SK-N-DZ (cell line): ENCODE data around the gene SLC4A9.
A peak's percentile ranks its signal among the peaks of the same experiment; 100 is the strongest.
"Not testable (repeated sequence)": the region's sequence is repeated elsewhere in the genome, so short reads cannot be mapped to it uniquely, and the experiment has no call there.

ENCODE experiments used
- DNase-seq: peaks from one replicate; pipeline ENCODE4 v3.0.0-alpha.2; 2015; ENCODE audit warnings: low spot score

SLC4A9 gene

DNA sequence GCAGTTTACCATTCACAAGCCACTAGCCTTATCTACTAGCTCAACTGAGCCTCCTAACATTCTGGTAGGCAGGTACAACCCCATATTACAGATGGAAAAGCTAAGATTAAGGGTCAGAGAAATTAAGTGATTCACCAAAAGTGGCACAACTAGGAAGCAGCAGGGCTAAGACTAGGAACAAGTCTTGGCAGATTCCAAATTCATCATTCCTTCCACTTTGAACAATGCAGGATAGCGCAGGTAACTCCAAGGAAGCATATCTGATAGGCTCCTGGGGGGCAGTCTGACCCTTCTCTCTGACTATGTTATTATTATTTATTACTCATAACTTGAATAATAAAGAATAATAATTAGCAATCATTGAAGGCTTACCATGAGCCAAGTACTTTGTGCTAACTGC, 22.1 kb upstream of the SLC4A9 start:
- DNase-seq, result no peak

DNA sequence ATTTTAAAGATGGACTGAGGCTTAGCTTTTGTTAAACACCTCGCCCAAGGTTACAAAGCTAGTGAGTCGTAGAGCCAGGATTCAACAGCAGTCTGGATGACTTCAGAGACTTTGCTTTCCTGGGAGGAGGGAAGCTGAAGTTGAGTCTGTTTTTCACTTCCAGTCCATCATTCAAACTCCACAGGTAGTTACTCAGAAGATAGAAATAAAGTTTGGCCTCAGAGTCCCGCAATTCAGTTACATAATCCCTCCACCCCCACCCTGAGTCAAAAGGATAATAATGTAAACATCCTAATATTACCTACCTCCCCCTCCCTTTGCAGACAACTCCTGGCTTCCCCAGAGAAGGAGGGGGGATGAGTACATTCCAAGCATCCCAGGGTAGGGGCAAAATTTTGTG, 21.7 kb upstream of the SLC4A9 start:
- DNase-seq, result no peak

- no peak for DNase-seq
Observed at GRCh38 chr5:140338908-140339307, 21.1 kb upstream of the SLC4A9 start.

- DNase-seq, result no peak
Observed at GRCh38 chr5:140339636-140340035, 20.4 kb upstream of the SLC4A9 start.

DNA sequence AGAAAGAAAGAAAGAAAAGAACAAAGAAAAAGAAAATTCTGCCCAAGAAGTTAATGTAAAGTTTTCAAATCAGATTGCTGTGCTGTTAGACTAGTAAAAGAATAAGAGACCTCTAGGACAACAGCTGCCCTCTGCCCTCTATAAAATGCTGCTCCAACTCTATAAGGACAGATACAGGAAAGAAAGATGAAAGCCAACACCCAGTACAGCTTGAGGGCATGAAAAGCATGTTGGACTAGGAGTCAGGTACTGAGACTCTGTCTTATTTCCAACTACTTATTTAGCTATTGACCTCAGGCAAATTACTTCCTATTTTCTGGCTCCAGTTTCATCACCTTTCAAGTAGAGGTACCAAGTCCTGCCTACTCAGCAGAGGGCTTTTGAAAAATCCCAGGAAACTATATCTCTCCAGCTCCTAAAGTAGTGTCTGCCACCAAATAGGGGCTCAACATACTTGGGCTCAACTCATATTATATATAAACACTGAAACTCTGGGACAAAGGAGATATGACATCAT, 19.3 kb upstream of the SLC4A9 start:
- DNase-seq, result no peak

- no peak for DNase-seq
Observed at GRCh38 chr5:140341591-140341990, 18.4 kb upstream of the SLC4A9 start.

- DNase-seq, result no peak
Observed at GRCh38 chr5:140342287-140342686, 17.7 kb upstream of the SLC4A9 start.

DNA sequence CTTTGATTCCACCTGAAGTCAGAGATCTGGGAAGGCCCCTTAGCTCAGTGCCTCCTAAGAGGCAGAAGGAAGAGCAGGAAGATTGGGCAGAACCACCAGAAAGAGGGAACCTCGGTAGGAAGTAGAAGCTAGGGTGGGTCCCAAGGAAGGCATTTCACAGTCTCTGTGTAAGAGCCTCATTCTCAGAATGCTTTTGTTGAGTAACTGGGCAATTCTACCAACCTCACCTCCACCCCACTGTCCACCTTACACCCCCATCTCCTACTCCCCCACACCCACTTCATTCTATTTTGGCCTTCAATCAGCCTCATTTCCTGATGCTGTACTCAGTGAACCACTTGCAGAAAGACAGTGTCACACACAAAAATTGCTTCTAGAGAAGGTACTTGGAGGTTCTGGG, 17.1 kb upstream of the SLC4A9 start:
- DNase-seq, result no peak

DNA sequence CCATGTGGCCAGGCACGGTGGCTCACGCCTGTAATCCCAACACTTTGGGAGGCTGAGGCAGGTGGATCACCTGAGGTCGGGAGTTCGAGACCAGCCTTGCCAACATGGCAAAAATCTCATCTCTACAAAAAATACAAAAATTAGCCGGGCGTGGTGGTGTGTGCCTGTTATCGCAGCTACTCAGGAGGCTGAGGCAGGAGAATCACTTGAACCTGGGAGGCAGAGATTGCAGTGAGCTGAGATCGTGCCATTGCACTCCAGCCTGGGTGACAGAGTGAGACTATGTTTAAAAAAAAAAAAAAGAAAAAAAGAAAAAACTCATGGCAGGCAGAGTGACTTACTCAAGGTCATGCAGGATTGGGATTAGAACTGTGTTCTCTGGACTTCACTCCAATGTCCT, 16.1 kb upstream of the SLC4A9 start:
- not testable (repeated sequence) for DNase-seq

DNA sequence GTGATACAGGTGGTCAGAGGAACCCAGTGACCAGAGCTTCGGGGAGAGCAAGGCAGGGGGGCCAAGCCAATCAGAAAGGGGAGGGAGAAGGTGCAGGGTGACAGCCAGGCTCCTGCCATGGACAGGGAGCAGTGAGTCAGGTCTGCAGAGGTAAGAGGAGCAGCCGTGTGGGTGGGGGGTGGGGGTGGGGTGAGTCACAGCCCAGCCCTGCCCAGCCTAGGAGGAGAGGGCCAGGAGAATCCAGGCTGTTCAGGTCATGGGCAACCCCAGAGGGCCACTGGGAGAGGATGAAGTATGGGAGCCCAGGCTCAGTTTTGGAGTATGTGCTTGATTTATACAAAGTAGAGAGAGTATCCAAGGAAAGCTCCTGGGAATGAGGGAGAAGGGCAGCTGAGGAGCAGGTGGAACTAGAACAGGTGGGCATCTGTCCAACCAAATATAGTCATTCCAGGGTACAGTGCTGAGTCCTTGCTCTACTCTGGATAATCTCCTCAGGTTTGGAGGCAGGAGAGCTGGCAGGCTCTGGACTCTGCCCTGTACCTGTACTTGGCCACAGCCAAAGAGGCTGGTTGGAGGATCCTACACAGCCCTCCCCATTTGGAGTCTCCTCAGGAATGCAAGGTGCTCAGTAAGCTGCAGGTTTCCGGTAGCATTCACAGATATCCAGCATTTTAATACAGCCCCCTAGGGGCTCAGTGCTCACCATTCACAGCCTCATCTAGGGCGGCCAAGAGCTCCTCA, 15.1 kb upstream of the SLC4A9 start:
- no peak for DNase-seq

DNA sequence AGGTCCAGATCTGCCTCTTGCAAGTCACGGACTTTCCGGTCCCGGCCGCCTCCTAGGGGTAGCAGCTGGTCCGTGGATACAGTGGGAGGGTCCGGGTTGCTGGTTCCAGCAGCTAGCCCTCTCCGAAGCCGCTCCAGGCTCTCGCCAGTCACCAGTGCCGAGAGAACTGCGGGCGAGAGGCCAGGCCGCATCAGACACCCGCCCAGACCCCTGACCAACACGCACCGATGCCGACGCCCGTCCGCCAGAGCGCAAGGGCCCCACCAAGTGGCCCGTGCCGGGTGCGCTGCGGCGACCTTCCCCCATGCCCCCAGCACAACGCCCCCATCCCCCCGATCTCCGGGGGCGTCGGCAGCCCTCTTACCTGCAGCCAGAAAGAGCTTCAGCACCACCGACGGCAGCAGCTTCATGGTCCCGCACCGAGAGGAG, 14.1 kb upstream of the SLC4A9 start:
- DNase-seq, result peak; percentile 46

GRCh38 chr5:140346348-140347221, 13.4 kb upstream of the SLC4A9 start, which contains the start of gene HBEGF:
Gene HBEGF (minus strand): TSS chr5:140346603. CDS start chr5:140346328, 275 bp downstream.
- DNase-seq, result peak; percentile 74

- DNase-seq, result no peak
Observed at GRCh38 chr5:140347360-140347759, 12.6 kb upstream of the SLC4A9 start.

- DNase-seq, result no peak
Observed at GRCh38 chr5:140348104-140348503, 11.9 kb upstream of the SLC4A9 start.

DNA sequence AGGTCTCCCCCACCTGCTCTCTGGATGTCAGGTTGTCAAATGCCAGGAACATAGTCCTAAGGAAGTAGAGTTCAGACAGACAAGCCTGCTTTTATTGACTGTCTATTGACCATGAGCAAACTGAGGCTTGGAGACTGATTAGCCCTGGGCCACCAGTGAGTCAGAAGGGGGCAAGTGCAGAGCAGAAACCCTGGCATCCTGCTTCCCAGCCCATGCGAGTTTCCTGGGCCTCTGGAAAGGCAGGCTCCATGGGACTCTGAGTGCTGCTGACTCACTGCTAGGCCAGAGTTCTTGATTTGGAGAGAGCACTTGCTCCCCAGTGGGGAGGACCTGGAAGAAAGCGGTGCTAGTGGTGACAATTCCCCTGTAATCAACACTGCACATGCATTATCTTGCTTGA, 10.8 kb upstream of the SLC4A9 start:
- no peak for DNase-seq

DNA sequence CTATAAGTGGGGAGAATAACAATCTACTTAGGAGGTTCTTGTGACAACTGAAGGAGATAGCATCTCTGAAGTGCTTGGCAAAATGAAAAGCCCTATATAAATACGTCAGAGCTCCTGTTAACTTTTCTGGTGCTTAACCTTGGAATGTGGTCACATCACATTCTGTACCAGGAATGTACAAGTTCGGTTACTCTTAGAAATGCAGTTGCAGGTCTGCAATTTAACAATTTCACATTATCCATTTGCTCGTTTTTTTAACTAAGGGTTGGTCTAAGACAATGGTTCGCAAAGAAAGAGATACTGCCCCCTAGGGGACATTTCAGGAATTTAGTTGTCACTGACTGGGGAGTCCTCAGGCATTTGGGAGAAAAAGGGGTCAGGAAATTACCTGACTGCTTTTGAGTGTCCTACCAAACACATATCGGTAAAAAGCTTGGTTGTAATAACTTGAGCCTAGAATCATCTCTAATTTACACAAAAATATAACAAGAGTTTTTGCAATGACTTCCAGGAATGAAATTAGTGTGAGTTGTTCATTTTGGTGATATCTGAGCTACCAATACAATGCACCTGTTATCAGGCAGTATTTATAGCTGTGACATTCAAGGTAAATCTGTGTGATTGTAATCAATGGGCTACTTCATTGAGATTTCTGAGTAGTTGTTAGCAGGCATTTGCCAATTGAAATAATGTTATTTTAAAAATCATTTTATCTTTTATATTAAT, 8.2 kb upstream of the SLC4A9 start:
- peak; percentile 62 for DNase-seq

- no peak for DNase-seq
Observed at GRCh38 chr5:140355546-140355945, 4.4 kb upstream of the SLC4A9 start.

GRCh38 chr5:140356853-140357725, 2.9 kb upstream of the SLC4A9 start:
- no peak for DNase-seq

GRCh38 chr5:140357726-140358093, 2.3 kb upstream of the SLC4A9 start:
- DNase-seq, result peak; percentile 86

DNA sequence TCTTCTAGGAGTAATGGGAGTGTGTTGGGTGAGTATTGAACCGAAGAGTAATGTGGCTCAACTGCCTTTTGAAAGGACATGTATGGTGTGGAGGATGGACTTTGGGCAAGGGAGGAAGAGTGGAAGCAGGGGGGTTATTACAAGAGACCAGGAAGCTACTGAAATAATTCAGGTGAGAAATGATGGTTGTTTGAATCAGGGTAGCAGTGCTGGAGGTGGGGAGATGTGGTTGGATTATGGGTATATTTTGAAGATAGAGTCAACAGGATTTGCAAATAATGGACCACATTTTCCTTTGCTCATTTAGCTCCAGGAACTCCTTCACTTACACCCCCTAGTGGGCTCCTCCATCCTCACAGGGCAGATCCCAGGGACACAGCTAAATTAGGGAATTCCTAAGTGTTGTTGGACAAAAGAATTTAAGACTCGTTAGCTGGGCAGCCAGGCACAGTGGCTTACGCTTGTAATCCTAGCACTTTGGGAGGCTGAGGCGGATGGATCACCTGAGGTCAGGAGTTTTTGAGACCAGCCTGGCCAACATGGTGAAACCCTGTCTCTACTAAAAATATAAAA, 1.2 kb upstream of the SLC4A9 start:
- peak; percentile 35 for DNase-seq
